Neural progenitor cell (in vitro differentiated cells): ENCODE measurements around the gene MVB12B. TPM values are rescaled to one million over a fixed set of nuclear protein-coding genes. Genes with fewer than 3 reads are reported as not detected.

Experiments
- DNase-seq: peaks from one replicate; pipeline ENCODE4 v3.0.0-alpha.2; 2016; ENCODE audit warnings: low spot score
- H2AFZ ChIP-seq: fragments of 200-600 bp; sonication (generic); replicated peaks from 2 replicates; pipeline ENCODE4 v1.6.1; 2016; ENCODE audit warnings: antibody characterized with exemption
- H3F3A ChIP-seq: fragments of 200-600 bp; sonication (generic); 2 replicates; pipeline ENCODE4 v1.6.1; 2016; ENCODE audit warnings: antibody characterized with exemption, low read depth
- H3K27ac ChIP-seq: fragments of 200-600 bp; sonication (generic); 2 replicates; pipeline ENCODE4 v1.5.1; 2016; ENCODE audit warnings: mild to moderate bottlenecking
- H3K27me3 ChIP-seq: fragments of 200-600 bp; sonication (generic); 2 replicates; pipeline ENCODE4 v1.6.1; 2016; ENCODE audit warnings: mild to moderate bottlenecking, moderate library complexity
- H3K36me3 ChIP-seq: fragments of 200-600 bp; sonication (generic); 2 replicates; pipeline ENCODE4 v1.5.1; 2016
- H3K4me1 ChIP-seq: fragments of 200-600 bp; sonication (generic); 2 replicates; pipeline ENCODE4 v1.6.1; 2016; ENCODE audit warnings: mixed run types
- H3K4me2 ChIP-seq: fragments of 200-600 bp; sonication (generic); 2 replicates; pipeline ENCODE4 v1.6.1; 2016
- H3K4me3 ChIP-seq: fragments of 200-600 bp; sonication (generic); 2 replicates; pipeline ENCODE4 v1.5.1; 2016
- H3K79me2 ChIP-seq: fragments of 200-600 bp; sonication (generic); 2 replicates; pipeline ENCODE4 v1.6.1; 2016; ENCODE audit warnings: low read depth
- H3K9ac ChIP-seq: fragments of 200-600 bp; sonication (generic); 2 replicates; pipeline ENCODE4 v1.6.1; 2016
- H3K9me3 ChIP-seq: fragments of 200-600 bp; sonication (generic); 2 replicates; pipeline ENCODE4 v1.5.1; 2016; ENCODE audit warnings: low read depth
- H4K20me1 ChIP-seq: fragments of 200-600 bp; sonication (generic); 2 replicates; pipeline ENCODE4 v1.6.1; 2016; ENCODE audit warnings: low read depth
- H3K27ac Mint-ChIP-seq: 3 replicates; pipeline ENCODE4 v1.8.0; 2021; ENCODE audit warnings: mixed read lengths
- H3K27me3 Mint-ChIP-seq: 2 replicates; pipeline ENCODE4 v1.8.0; 2022; ENCODE audit warnings: low read depth, mild to moderate bottlenecking, inconsistent platforms, moderate library complexity, mixed read lengths; ENCODE audit not compliant: insufficient read depth
- H3K36me3 Mint-ChIP-seq: 3 replicates; pipeline ENCODE4 v1.8.0; 2021; ENCODE audit warnings: mixed read lengths
- H3K4me1 Mint-ChIP-seq: 3 replicates; pipeline ENCODE4 v1.8.0; 2021; ENCODE audit warnings: mixed read lengths
- H3K4me3 Mint-ChIP-seq: 3 replicates; pipeline ENCODE4 v1.8.0; 2021; ENCODE audit warnings: mild to moderate bottlenecking, moderate library complexity, mixed read lengths
- H3K9me3 Mint-ChIP-seq: 3 replicates; pipeline ENCODE4 v1.8.0; 2020; ENCODE audit warnings: mixed read lengths
- EZH2 ChIP-seq: fragments of 200-600 bp; sonication (generic); IDR thresholded peaks from 2 replicates; pipeline ENCODE4 v1.6.1; 2017; ENCODE audit warnings: antibody characterized with exemption, mild to moderate bottlenecking, moderate library complexity
- EZH2phosphoT487 ChIP-seq: fragments of 200-600 bp; sonication (generic); IDR thresholded peaks from 2 replicates; pipeline ENCODE4 v1.6.1; 2017; ENCODE audit warnings: antibody characterized with exemption
- total RNA-seq: library from RNA; depleted of rRNA; stranded (reverse); fragments of >200 nt; gene quantifications from 2 replicates; pipeline ENCODE4 v1.2.3, GENCODE V29; 2015; ENCODE audit warnings: low replicate concordance
- TF ChIP-seq, protein P1 (sequence below): fragments of 200-600 bp; sonication (generic); IDR thresholded peaks from 2 replicates; pipeline ENCODE4 v1.5.1; 2017; ENCODE audit warnings: antibody characterized with exemption, mild to moderate bottlenecking

The MVB12B gene
- total RNA-seq, 1 donor from 2014 or later = 16.1 TPM

DNA sequence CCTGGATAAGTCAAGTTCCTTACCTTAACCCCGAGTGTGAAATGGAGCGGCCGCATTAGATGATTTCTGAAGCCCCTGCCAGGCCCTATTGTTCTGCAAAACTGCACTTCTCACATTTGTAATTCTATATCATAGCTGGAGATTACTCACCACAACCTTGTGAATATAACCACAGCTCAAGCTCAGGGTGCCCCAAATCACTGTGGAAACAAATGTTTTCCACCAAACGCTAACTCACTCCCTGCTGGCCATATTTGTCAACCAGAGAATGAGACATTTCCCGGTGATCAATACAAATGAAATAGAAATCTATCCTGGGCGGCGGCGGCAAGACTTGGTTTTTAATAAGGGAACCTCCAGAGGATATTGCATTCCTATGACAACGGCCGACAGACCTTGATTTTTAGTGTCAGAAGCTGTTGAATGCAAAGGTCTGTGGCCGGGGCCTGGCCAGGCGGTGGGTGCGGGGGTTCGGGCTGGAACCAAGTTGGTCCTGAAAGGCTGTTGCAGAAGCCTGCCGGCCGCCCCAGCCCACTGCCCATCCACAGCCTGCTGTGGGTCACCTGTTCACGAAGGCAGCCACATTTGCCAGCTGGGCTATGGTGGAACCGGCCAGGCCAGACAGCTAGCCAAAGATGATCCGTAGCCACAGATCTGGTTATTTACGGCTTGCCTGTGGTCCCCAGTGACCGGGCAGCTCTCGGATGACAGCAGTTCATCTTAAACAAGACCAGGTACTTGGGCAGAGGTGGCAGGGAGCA, 193.2 kb downstream of the MVB12B start:
- no peak for DNase-seq
- TF ChIP-seq EZH2 (no peak), EZH2phosphoT487 (no peak)
- TF ChIP-seq, protein P1, sequence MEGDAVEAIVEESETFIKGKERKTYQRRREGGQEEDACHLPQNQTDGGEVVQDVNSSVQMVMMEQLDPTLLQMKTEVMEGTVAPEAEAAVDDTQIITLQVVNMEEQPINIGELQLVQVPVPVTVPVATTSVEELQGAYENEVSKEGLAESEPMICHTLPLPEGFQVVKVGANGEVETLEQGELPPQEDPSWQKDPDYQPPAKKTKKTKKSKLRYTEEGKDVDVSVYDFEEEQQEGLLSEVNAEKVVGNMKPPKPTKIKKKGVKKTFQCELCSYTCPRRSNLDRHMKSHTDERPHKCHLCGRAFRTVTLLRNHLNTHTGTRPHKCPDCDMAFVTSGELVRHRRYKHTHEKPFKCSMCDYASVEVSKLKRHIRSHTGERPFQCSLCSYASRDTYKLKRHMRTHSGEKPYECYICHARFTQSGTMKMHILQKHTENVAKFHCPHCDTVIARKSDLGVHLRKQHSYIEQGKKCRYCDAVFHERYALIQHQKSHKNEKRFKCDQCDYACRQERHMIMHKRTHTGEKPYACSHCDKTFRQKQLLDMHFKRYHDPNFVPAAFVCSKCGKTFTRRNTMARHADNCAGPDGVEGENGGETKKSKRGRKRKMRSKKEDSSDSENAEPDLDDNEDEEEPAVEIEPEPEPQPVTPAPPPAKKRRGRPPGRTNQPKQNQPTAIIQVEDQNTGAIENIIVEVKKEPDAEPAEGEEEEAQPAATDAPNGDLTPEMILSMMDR = no peak
- H3K36me3 Mint-ChIP-seq = no peaks in the 10 kb centered on the region
- peaks cover 88% of the 10 kb centered on the region for H3K4me1 Mint-ChIP-seq
- Histone ChIP-seq H3K27ac (no peak overlapping the region), H3K79me2 (no peaks in the 10 kb centered on the region), H3K9me3 (no peaks in the 10 kb centered on the region), H3K9ac (no peak overlapping the region), H3K4me3 (no peak overlapping the region), H3K36me3 (no peaks in the 10 kb centered on the region), H4K20me1 (peaks cover 1% of the 10 kb centered on the region), H3K27me3 (peaks cover 42% of the 10 kb centered on the region), H3K4me1 (peaks cover 43% of the 10 kb centered on the region), H3F3A (peaks cover 38% of the 10 kb centered on the region), H3K4me2 (no peak overlapping the region), H2AFZ (no peak overlapping the region)
- peaks cover 17% of the 10 kb centered on the region for H3K27me3 Mint-ChIP-seq
- H3K9me3 Mint-ChIP-seq = no peaks in the 10 kb centered on the region
- peak overlapping the region; percentile 17 for H3K4me3 Mint-ChIP-seq
- peak overlapping the region; percentile 59 for H3K27ac Mint-ChIP-seq

DNA sequence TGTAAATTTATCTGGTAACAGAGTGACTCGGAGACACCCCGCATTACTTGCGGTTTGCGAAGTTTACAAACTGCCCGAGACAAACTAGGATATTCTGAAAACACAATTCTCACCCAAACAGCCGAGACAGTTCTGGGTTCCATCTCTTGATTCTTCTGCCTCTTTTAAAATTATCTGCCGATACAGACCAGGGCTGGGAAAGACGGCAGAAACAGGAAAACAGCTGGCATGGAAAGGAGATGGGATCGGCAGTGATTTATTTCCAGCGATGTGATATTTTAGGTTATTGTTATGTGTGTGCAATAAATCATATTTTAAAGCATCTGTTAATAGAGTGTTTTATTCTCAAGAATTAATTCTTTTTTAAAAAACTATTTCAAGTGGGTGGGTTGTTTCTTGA, 193.8 kb downstream of the MVB12B start:
- Mint-ChIP-seq H3K36me3 (no peaks in the 10 kb centered on the region), H3K27ac (peak overlapping the region; percentile 58), H3K9me3 (no peaks in the 10 kb centered on the region), H3K4me3 (no peak overlapping the region), H3K27me3 (peaks cover 12% of the 10 kb centered on the region), H3K4me1 (peaks cover 89% of the 10 kb centered on the region)
- Histone ChIP-seq H3K27me3 (peaks cover 39% of the 10 kb centered on the region), H3K9me3 (no peaks in the 10 kb centered on the region), H3K36me3 (no peaks in the 10 kb centered on the region), H3K4me3 (no peak overlapping the region), H3K4me1 (peaks cover 43% of the 10 kb centered on the region), H2AFZ (no peak overlapping the region), H3K4me2 (no peak overlapping the region), H3K27ac (no peak overlapping the region), H3K9ac (no peak overlapping the region), H3F3A (peaks cover 32% of the 10 kb centered on the region), H4K20me1 (no peaks in the 10 kb centered on the region), H3K79me2 (no peaks in the 10 kb centered on the region)
- DNase-seq = no peak
- no peak for TF ChIP-seq EZH2
- TF ChIP-seq, protein P1 = no peak
- no peak for TF ChIP-seq EZH2phosphoT487

DNA sequence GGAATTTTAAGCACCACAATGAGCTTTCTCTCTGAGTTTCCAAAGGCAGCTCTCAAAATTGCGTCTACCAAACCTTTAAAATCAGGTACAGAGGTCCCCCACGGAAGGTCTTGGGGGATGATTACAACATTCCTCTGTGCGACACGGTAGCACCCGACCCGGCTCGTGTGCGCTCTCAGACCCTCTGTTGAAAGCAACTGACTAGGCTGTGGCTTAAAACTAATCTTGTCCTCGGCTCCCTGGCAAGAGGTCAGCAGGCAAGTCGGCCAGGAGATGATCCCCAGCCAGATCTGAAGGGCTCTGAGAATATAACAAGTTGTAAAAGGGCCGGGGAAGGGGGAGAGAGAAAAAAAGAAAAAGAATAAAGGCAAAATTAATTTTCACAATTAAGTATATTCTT, 194.5 kb downstream of the MVB12B start:
- H3K27me3 ChIP-seq = peaks cover 32% of the 10 kb centered on the region
- Mint-ChIP-seq H3K4me1 (peaks cover 86% of the 10 kb centered on the region), H3K27me3 (peaks cover 10% of the 10 kb centered on the region), H3K4me3 (peak overlapping the region; percentile 67), H3K27ac (peak overlapping the region; percentile 94), H3K9me3 (no peaks in the 10 kb centered on the region), H3K36me3 (no peaks in the 10 kb centered on the region)
- no peak overlapping the region for H2AFZ ChIP-seq
- no peaks in the 10 kb centered on the region for H3K36me3 ChIP-seq
- H3K4me3 ChIP-seq = no peak overlapping the region
- peaks cover 38% of the 10 kb centered on the region for H3K4me1 ChIP-seq
- peak; percentile 72 for DNase-seq
- H3F3A ChIP-seq = peaks cover 30% of the 10 kb centered on the region
- no peak for TF ChIP-seq EZH2phosphoT487
- H3K9me3 ChIP-seq = no peaks in the 10 kb centered on the region
- peak overlapping the region; percentile 58 for H3K4me2 ChIP-seq
- no peaks in the 10 kb centered on the region for H3K79me2 ChIP-seq
- H3K9ac ChIP-seq = no peak overlapping the region
- peak overlapping the region; percentile 13 for H3K27ac ChIP-seq
- no peaks in the 10 kb centered on the region for H4K20me1 ChIP-seq

DNA sequence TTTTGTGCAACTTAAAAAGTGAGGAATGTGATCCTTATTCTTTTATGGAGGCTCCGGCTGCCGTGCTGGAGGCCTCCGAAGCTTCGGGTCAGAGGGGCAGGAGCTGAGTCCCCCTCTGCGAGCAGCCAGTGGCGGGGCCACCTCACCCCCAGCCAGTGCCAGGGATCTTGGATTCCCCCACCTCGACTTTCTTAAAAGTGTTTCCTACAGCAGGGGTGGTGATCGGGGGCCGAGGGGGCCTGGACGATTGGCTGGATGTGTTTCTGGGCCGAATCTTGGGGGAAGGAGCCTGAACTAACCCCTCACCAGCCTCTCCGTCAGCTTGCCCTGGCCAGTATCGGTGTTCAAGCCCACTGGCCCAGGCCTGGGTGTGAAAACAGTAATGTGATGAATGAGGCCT, 194.9 kb downstream of the MVB12B start:
- Histone ChIP-seq H3K9me3 (no peaks in the 10 kb centered on the region), H3K4me3 (no peak overlapping the region), H3K9ac (no peak overlapping the region), H3K4me1 (peaks cover 36% of the 10 kb centered on the region), H4K20me1 (no peaks in the 10 kb centered on the region), H2AFZ (no peak overlapping the region), H3F3A (peaks cover 27% of the 10 kb centered on the region), H3K27me3 (peaks cover 28% of the 10 kb centered on the region), H3K79me2 (no peaks in the 10 kb centered on the region), H3K27ac (no peak overlapping the region), H3K36me3 (no peaks in the 10 kb centered on the region), H3K4me2 (peak overlapping the region; percentile 58)
- peaks cover 84% of the 10 kb centered on the region for H3K4me1 Mint-ChIP-seq
- peak overlapping the region; percentile 67 for H3K4me3 Mint-ChIP-seq
- no peak for TF ChIP-seq EZH2phosphoT487
- H3K9me3 Mint-ChIP-seq = no peaks in the 10 kb centered on the region
- DNase-seq = no peak
- no peaks in the 10 kb centered on the region for H3K36me3 Mint-ChIP-seq
- H3K27ac Mint-ChIP-seq = peak overlapping the region; percentile 94
- H3K27me3 Mint-ChIP-seq = peaks cover 7% of the 10 kb centered on the region
